ENCODE data around the gene TTC5.
"Not testable (repeated sequence)": the region's sequence is repeated elsewhere in the genome, so short reads cannot be mapped to it uniquely, and the experiment has no call there.

Gene TTC5

GRCh38 chr14:20302042-20302755 lies 3.6 kb downstream of the TTC5 start (continued):
- no peak for TF ChIP-seq ZNF221 (tag by site-specific recombination; IDR thresholded peaks at IDR 0.05; ENCODE audit: borderline replicate concordance)
- no peak for TF ChIP-seq ZNF501 (tag by site-specific recombination; IDR thresholded peaks at IDR 0.05)
- no peak for TF ChIP-seq ZFP37 (tag by site-specific recombination; IDR thresholded peaks at IDR 0.05)
- TF ChIP-seq ZNF114 (tag by site-specific recombination; IDR thresholded peaks at IDR 0.05), result no peak
- no peak for TF ChIP-seq SCRT1 (tag by site-specific recombination; IDR thresholded peaks at IDR 0.05; ENCODE audit: borderline replicate concordance)
- TF ChIP-seq ZNF76 (tag by site-specific recombination; IDR thresholded peaks at IDR 0.05; ENCODE audit: borderline replicate concordance, low read depth), result no peak

- H3K27ac ChIP-seq (ENCODE audit: extremely low read depth, low read depth, low read length), result no peak overlapping the region
- no peaks in the 10 kb centered on the region for H3K9me3 ChIP-seq (ENCODE audit: control insufficient read depth, insufficient read depth, low read depth, low read length)
- TF ChIP-seq PRDM1 (tag by site-specific recombination; IDR thresholded peaks at IDR 0.05) (0 out of 2 replicates have a peak, but pooled peaks have one; percentile 9), TRIM28 (IDR thresholded peaks at IDR 0.05; ENCODE audit: borderline replicate concordance, low read length) (no peak), ZNF704 (tag by site-specific recombination; IDR thresholded peaks at IDR 0.05) (no peak), ZNF624 (tag by site-specific recombination; IDR thresholded peaks at IDR 0.05) (no peak), GLIS1 (tag by site-specific recombination; IDR thresholded peaks at IDR 0.05) (no peak), ZNF585B (tag by site-specific recombination; IDR thresholded peaks at IDR 0.05) (no peak), GFI1B (tag by site-specific recombination; IDR thresholded peaks at IDR 0.05) (no peak)
- TF ChIP-seq, protein P1, sequence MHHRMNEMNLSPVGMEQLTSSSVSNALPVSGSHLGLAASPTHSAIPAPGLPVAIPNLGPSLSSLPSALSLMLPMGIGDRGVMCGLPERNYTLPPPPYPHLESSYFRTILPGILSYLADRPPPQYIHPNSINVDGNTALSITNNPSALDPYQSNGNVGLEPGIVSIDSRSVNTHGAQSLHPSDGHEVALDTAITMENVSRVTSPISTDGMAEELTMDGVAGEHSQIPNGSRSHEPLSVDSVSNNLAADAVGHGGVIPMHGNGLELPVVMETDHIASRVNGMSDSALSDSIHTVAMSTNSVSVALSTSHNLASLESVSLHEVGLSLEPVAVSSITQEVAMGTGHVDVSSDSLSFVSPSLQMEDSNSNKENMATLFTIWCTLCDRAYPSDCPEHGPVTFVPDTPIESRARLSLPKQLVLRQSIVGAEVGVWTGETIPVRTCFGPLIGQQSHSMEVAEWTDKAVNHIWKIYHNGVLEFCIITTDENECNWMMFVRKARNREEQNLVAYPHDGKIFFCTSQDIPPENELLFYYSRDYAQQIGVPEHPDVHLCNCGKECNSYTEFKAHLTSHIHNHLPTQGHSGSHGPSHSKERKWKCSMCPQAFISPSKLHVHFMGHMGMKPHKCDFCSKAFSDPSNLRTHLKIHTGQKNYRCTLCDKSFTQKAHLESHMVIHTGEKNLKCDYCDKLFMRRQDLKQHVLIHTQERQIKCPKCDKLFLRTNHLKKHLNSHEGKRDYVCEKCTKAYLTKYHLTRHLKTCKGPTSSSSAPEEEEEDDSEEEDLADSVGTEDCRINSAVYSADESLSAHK (tag by site-specific recombination; IDR thresholded peaks at IDR 0.05), result no peak
- H3K4me1 ChIP-seq (ENCODE audit: control insufficient read depth, insufficient read depth, low read length), result no peaks in the 10 kb centered on the region
- H3K36me3 ChIP-seq (ENCODE audit: control insufficient read depth in 2 of 2, insufficient read depth in 1 of 2, low read length in 2 of 2), result peaks cover 70 to 80% of the 10 kb centered on the region in 2 experiments
- CTCF ChIA-PET, result no interaction called here
- POLR2A ChIA-PET, result no interaction called here
- no peak overlapping the region for H3K4me3 ChIP-seq (ENCODE audit: low read depth, low read length)
Measured at GRCh38 chr14:20295067-20295466, 10.7 kb downstream of the TTC5 start.

DNA sequence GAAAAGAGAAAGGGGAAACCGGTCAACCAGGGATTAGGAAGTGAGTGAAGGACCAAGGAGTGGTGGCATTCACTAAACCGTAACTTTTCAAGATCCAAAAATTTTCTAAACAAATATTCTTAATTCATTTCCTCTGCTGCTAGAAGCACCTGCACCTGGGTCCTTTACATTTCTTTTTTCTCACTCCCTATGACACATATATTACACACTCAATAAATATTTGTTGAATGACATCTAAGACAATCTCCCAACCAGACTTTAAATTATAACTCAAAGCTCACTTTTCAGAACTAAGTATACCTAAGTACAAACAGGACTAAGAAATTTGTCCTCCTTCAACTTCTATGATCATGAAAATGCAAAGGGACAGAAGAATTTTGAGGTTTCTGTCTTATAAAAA lies 11.1 kb downstream of the TTC5 start:
- H3K4me3 ChIP-seq (ENCODE audit: low read depth, low read length), result no peak overlapping the region
- peaks cover 69 to 84% of the 10 kb centered on the region in 2 experiments for H3K36me3 ChIP-seq (ENCODE audit: control insufficient read depth in 2 of 2, insufficient read depth in 1 of 2, low read length in 2 of 2)
- no peak overlapping the region for H3K27ac ChIP-seq (ENCODE audit: extremely low read depth, low read depth, low read length)
- H3K9me3 ChIP-seq (ENCODE audit: control insufficient read depth, insufficient read depth, low read depth, low read length), result no peaks in the 10 kb centered on the region
- no peak for TF ChIP-seq ZNF610 (tag by site-specific recombination; IDR thresholded peaks at IDR 0.05; ENCODE audit: borderline replicate concordance)
- no peak for TF ChIP-seq ZNF843 (tag by site-specific recombination; IDR thresholded peaks at IDR 0.05)
- TF ChIP-seq ZNF223 (tag by site-specific recombination; IDR thresholded peaks at IDR 0.05), result no peak
- TF ChIP-seq ZNF777 (tag by site-specific recombination; IDR thresholded peaks at IDR 0.05; ENCODE audit: borderline replicate concordance), result no peak
- TF ChIP-seq ZNF544 (tag by site-specific recombination; IDR thresholded peaks at IDR 0.05), result no peak
- no peak for TF ChIP-seq ZNF514 (tag by site-specific recombination; IDR thresholded peaks at IDR 0.05)
- TF ChIP-seq ZNF423 (tag by site-specific recombination; IDR thresholded peaks at IDR 0.05), result no peak
- TF ChIP-seq ZSCAN30 (tag by site-specific recombination; IDR thresholded peaks at IDR 0.05), result no peak
- no peak for TF ChIP-seq ZNF37A (tag by site-specific recombination; IDR thresholded peaks at IDR 0.05)
- TF ChIP-seq ZNF239 (tag by site-specific recombination; IDR thresholded peaks at IDR 0.05), result no peak
- TF ChIP-seq ZFHX2 (tag by site-specific recombination; conservative IDR thresholded peaks at IDR 0.05), result no peak
- no peak for TF ChIP-seq SP2 (tag by site-specific recombination; IDR thresholded peaks at IDR 0.05)
- TF ChIP-seq, protein P2, sequence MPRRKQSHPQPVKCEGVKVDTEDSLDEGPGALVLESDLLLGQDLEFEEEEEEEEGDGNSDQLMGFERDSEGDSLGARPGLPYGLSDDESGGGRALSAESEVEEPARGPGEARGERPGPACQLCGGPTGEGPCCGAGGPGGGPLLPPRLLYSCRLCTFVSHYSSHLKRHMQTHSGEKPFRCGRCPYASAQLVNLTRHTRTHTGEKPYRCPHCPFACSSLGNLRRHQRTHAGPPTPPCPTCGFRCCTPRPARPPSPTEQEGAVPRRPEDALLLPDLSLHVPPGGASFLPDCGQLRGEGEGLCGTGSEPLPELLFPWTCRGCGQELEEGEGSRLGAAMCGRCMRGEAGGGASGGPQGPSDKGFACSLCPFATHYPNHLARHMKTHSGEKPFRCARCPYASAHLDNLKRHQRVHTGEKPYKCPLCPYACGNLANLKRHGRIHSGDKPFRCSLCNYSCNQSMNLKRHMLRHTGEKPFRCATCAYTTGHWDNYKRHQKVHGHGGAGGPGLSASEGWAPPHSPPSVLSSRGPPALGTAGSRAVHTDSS (tag by site-specific recombination; IDR thresholded peaks at IDR 0.05), result no peak
- H3K4me1 ChIP-seq (ENCODE audit: control insufficient read depth, insufficient read depth, low read length), result no peaks in the 10 kb centered on the region
- ChIA-PET CTCF (no interaction called here), POLR2A (no interaction called here)

- H3K4me3 ChIP-seq (ENCODE audit: low read depth, low read length); POLR2A ChIA-PET; H3K27ac ChIP-seq (ENCODE audit: extremely low read depth, low read depth, low read length); H3K4me1 ChIP-seq (ENCODE audit: control insufficient read depth, insufficient read depth, low read length); H3K9me3 ChIP-seq (ENCODE audit: control insufficient read depth, insufficient read depth, low read depth, low read length); H3K36me3 ChIP-seq (ENCODE audit: control insufficient read depth in 2 of 2, insufficient read depth in 1 of 2, low read length in 2 of 2); CTCF ChIA-PET: not testable (repeated sequence)
Measured at GRCh38 chr14:20281998-20282397, 23.8 kb downstream of the TTC5 start.
